Measurements from ENCODE around the gene NXF1.

GRCh38 chr11:62853279-62853965 lies 48.2 kb upstream of the NXF1 start:
- no peak for TF ChIP-seq POLR2A (IDR thresholded peaks at IDR 0.05)
- no peak for TF ChIP-seq CTCF (IDR thresholded peaks at IDR 0.05)

Data from lower leg skin (tissue), 3 donors.